ENCODE results near the gene GPC3.

- no peak for TF ChIP-seq EZH2phosphoT487 (IDR thresholded peaks at IDR 0.05; ENCODE audit: borderline replicate concordance, low read depth)
- TF ChIP-seq, protein P1, sequence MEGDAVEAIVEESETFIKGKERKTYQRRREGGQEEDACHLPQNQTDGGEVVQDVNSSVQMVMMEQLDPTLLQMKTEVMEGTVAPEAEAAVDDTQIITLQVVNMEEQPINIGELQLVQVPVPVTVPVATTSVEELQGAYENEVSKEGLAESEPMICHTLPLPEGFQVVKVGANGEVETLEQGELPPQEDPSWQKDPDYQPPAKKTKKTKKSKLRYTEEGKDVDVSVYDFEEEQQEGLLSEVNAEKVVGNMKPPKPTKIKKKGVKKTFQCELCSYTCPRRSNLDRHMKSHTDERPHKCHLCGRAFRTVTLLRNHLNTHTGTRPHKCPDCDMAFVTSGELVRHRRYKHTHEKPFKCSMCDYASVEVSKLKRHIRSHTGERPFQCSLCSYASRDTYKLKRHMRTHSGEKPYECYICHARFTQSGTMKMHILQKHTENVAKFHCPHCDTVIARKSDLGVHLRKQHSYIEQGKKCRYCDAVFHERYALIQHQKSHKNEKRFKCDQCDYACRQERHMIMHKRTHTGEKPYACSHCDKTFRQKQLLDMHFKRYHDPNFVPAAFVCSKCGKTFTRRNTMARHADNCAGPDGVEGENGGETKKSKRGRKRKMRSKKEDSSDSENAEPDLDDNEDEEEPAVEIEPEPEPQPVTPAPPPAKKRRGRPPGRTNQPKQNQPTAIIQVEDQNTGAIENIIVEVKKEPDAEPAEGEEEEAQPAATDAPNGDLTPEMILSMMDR (IDR thresholded peaks at IDR 0.05), result no peak
- no peak for TF ChIP-seq RCOR1 (IDR thresholded peaks at IDR 0.05; ENCODE audit: low read length)
- TF ChIP-seq FOXJ3 (CRISPR knock-in tag; IDR thresholded peaks at IDR 0.05), result no peak
- TF ChIP-seq, protein P2, sequence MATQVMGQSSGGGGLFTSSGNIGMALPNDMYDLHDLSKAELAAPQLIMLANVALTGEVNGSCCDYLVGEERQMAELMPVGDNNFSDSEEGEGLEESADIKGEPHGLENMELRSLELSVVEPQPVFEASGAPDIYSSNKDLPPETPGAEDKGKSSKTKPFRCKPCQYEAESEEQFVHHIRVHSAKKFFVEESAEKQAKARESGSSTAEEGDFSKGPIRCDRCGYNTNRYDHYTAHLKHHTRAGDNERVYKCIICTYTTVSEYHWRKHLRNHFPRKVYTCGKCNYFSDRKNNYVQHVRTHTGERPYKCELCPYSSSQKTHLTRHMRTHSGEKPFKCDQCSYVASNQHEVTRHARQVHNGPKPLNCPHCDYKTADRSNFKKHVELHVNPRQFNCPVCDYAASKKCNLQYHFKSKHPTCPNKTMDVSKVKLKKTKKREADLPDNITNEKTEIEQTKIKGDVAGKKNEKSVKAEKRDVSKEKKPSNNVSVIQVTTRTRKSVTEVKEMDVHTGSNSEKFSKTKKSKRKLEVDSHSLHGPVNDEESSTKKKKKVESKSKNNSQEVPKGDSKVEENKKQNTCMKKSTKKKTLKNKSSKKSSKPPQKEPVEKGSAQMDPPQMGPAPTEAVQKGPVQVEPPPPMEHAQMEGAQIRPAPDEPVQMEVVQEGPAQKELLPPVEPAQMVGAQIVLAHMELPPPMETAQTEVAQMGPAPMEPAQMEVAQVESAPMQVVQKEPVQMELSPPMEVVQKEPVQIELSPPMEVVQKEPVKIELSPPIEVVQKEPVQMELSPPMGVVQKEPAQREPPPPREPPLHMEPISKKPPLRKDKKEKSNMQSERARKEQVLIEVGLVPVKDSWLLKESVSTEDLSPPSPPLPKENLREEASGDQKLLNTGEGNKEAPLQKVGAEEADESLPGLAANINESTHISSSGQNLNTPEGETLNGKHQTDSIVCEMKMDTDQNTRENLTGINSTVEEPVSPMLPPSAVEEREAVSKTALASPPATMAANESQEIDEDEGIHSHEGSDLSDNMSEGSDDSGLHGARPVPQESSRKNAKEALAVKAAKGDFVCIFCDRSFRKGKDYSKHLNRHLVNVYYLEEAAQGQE (IDR thresholded peaks at IDR 0.05; ENCODE audit: low read depth, low read length), result no peak
- TF ChIP-seq MXI1 (IDR thresholded peaks at IDR 0.05; ENCODE audit: low read depth, low read length), result no peak
These were observed 287.7 kb downstream of the GPC3 start for GRCh38 chrX:133697656-133698055.

Measured in SK-N-SH (cell line).